Left kidney (tissue), 2 donors: ENCODE measurements around the gene MAB21L3. TPM values are rescaled to one million over a fixed set of nuclear protein-coding genes. Genes with fewer than 3 reads are reported as not detected.

Experiments
- DNase-seq: peaks from one replicate; pipeline ENCODE4 v3.0.0-alpha.2; 2013
- polyA plus RNA-seq: library from polyadenylated mRNA; unstranded; fragments of 120-200 nt; gene quantifications from one replicate; pipeline ENCODE4 v1.2.1, GENCODE V29; 2013; ENCODE audit not compliant: insufficient read length

MAB21L3 gene
- polyA plus RNA-seq, 1 donor = 0.63 TPM

DNA sequence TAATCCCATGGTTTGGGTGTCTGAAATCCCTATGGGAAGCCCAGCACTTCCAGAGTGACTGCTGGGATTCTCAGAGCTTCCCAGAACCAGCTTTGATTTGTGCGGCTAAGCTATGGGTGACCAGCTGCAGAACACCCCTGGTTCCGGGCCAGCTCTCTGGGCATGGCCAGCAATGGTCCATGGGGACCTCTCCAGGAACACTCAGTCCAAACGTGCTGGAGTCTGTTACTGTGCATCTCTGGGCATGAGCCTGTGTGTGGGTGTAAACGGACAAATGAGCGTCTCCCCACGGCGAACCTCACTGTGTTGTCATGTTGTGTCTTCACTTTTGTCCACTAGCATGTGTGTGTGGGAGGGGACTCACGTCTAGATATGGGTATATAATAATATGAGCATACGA, 54.4 kb downstream of the MAB21L3 start:
- no peak for DNase-seq

DNA sequence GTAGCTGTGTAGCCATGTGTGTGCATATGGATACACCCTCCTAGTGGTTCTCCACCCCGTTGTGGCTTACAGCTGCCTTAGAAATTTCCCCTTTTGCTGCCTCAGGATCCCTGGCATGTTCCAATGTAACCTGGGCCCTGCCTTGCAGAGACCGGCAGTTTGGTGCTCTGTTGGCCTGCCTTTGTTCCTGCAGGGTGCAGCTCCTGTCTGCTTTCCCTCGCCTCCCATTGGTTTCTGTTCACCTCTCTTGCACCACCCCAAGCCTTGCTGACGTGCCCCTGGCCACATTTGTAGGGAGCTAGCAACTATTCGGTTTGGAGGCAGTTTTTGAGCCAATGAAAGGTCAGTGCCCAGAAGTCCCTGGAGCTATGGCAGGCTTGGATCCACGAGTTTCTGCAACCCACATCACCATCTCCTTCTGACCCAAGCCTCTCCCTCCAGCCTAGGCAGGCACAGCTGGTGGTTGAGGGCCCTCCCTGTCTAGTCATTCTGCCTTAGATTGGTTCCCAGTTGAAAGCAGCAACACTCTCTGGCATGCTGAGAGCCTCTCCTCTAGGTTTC, 54.9 kb downstream of the MAB21L3 start:
- no peak for DNase-seq

DNA sequence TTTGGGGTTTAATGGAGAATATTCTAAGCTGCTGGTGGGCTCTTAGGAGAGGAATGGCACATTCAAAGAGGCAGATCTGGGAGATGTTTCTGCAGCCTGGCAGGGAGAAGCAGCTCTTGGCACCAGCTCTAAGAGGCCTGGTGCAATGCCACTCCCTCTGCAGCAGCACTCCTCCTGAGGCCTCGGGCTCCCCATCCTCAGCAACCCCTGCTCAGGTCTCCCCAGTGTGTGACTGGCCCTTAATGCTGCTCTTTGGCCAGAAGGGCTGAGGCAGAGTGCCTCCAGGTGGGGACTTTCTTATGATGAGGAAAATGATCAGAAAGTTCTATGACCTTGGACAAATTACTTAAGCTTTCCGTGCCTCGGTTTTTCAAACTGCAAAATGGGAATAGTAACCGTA, 55.5 kb downstream of the MAB21L3 start:
- no peak for DNase-seq

DNA sequence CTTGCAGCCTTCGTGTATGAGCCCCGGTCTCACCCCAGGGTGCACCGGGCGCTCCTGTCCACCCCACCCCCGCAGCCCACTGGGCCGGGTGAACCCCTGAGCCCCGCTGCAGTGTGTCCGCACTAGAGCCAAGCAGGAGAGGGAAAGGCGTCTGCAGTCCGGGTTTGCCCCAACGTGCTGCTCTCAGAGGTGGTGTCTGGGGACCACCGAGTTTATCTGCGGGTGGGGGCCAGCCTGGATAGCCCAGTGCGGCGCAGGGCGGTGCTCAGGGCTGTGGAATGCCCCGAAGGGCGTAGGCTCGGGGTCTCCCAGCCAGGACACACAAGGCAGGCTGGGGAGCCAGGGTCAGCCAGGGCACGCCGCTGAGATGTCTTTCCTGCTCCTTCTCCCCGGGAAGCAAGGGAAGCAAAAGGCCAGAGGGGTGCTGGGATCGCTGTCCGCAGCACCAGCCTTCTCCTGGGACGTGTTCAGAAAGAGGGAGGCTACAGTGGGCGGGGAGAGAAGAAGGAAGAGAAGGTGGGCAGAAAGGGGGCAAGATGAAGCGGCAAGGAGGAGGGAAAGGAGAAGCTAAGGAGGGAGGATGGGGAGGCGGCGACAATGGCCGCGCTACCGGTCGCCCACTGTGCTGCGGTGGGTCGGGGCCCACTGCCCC, 56.6 kb downstream of the MAB21L3 start:
- no peak for DNase-seq

DNA sequence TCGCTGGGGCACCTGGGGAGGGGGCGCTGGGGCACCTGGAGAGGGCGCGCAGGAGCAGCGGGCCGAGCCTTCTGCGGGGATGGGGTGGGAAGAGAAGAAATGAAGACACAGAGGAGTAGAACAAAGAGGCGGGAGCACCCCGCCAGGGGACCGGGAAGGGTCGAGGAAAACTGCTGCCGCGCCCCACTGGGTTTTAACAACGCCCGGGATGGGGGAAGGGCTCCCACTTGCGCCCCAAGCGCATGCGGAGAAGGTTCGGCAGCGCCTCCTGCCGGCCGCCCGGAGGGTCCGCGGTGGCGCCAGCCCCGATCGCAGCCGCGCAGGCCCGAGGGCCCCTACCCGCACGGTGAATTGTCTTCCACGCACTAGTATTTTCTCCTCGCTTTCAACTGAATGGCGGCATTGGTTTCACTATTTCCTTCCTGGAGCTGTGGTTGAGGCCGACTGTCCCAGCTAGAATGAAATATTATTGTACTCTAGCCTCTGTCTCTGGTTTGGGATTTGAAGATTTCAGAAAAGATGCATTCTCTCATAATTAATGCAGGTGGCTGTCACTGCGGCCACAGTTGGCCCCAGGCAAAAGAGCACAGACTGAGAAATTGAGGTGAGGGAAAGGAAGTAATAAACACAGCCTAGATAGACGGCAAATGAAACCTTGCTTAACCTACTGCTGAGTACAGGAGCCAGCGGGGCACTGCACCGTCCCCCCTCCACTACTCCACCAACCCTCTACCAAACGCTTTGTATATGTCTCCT, 57.3 kb downstream of the MAB21L3 start:
- peak; percentile 82 for DNase-seq

DNA sequence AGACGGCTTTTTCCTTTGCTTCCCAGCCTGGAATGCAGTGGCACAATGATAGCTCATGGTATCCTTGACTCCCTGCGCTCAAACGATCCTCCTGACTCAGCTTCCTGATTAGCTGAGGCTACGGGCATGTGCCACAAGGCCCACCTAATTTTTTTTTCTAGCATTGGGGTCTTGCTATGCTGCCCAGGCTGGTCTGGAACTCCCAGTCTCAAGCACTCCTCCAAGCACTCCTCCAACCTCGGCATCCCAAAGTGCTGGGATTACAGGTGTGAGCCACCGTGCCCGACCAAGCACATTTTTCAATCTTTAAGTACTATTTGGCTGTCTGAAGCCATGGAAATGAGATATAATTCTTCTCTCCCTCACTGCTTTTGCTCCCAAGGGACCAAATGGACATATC, 58.7 kb downstream of the MAB21L3 start:
- DNase-seq = no peak

DNA sequence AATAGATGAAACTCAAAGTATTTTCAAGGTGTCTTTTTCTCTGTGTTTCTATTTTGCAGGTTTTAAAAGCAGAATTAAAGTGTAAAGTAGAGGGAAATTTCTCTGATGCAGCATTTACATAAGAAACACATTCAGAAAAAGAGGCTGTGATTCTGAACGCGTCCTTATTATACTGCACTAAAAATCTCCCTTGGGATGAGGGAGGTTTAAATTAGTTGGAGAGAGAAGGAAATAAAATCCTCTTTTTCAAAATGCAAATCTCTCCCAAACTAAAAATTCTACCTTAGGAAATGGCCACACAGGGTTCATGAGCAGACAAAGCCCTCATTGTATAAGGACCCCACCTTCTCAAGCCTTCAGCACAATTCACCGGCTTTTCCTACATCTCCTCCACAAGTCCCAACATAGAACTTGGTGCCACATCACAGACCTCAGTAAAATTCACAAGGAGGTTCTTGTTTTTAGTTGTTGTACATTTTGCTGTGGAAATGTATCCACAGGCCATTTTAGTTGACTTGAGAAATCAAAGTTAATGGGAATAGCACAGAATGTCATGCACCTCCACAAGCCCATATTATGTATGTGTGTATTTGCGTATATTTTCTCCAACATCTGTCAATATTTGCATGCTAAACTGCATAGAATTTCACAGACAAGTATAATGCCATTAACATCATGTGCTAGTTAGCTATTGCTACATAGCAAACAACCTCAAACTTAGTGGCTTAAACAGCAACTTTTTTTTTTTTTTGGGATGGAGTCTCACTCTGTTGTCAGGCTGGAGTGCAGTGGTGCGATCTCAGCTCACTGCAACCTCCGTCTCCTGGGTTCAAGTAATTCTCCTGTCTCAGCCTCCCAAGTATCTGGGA, 59.8 kb downstream of the MAB21L3 start:
- DNase-seq = no peak

DNA sequence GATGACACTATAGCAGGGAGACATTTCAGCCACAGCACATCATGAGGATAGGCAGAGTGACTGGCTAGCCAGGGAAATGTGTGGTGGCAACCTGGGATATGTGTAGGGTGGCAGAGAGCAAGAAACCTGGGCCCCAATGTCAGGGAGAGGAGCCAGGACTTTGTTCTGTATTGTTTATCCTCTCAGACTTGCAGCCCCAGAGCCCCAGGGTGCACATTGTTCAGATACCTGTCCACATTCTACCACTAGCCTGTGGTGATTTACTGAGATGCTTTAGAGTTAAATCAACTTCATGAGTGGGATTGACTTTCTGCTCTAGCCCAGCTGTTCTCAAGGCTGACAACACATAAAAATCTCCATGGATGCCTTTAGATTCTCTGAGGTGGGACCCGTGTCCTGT, 61.5 kb downstream of the MAB21L3 start:
- DNase-seq = no peak

DNA sequence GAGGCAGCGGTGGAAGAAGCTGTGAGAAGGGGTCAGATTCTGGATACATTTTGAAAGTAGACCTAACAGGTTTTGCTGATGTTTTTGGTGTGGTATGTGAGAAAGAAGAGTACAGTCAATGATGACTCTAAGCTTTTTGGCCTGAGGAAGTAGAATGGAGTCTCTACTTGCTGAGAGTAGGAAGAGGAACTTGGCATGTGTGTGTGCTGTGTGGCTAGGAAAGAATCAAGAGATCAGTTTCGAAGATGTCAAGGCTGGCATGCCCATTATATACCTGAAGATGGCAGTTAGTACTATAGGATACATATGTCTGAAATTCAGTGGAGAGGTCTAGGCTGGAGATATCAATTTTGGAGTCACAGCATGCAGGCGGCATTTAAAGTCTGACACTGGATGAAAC, 64.4 kb downstream of the MAB21L3 start:
- no peak for DNase-seq

DNA sequence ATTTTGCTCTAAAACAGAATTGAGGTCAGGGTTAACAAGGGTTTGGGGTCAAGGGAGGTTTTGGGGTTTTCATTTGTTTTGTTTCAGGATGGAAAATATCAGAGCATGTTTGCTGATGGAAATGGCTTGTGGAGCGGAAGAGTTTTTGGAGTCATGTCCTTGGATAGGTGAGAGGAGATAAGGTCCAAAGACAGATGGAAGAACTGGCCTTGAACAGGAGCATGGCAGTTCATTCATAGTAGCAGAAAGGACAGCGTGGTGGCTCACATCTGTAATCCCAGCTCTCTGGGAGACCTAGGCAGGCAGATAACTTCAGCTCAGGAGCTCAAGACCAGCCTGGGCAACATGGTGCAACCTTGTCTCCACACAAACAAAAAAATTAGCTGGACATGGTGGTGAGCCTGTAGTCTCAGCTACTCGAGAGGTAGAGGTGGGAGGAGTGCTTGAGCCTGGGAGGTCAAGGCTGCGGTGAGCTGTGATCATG, 65.1 kb downstream of the MAB21L3 start:
- DNase-seq = no peak

DNA sequence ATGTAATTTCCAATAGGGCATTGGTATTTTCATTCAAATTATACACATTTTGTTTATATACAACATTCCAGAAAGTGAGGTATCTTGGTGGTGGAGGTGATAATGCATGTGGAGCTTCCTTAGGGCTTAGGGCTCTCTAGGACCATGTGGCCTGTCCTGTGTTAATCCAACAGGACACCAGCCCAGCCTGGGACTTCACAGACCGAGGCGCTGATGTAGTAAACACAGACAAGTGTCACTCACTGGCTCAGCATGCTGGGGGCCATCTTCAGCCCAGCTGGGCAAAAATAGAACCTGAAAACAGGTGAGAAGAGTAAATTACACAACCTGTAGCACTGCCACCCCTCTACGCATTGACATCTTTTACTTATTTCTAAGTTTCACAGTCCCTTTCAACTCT, 66.7 kb downstream of the MAB21L3 start:
- no peak for DNase-seq

DNA sequence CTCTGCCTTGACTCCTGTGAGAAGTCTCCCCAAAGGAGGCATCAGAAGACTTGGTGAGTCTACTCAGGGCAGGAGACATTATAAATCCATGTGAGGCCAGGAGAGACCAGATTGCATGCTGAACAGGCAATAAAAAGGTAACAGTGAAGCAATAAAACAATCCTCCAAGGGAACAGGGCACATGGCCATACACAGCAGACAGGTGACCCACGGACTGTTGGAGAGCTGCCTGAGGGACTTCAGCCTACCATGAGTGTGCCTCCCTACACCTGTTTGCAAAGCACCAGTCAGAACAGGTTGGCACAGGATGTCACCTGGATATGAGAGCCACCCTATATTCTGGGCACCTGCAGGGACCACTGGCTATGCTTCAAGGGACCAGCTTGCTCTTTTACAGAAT, 67.6 kb downstream of the MAB21L3 start:
- DNase-seq = no peak

DNA sequence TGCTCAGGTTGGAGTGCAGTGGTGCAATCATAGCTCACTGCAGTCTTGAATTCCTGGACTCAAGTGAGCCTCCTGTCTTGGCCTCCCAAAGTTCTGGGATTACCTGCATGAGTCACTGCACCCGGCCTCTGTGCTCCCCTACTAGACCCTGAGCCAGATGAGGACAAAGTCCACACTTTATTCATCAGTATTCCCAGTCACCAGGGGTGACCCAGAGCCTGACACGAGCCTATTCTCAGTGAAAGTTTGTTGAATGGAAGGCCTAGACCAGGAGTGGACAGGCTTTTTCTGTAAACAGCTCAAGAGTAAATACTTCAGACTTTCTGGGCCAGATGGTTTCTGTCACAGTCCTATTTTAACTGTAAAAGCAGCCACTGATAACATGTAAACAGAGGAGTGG, 68.2 kb downstream of the MAB21L3 start:
- DNase-seq = no peak

DNA sequence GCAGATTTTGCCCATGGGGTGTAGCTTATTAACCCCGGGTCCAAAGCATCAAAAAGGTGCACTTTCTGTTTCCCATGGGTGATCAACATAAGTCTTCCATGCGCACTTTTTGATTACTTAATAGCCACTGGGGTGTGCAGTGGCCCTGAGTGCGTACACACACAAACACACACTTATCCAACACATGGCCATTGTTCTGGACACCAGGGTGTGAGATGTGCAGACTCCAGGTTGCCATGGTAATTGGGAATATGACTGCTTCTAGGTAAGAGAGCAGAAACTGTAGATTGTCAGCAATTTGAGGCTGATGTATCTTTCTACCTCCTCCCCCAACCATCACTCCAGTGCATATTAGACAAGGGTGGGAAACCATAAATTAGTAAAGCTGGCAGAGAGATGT, 68.8 kb downstream of the MAB21L3 start:
- DNase-seq = no peak

DNA sequence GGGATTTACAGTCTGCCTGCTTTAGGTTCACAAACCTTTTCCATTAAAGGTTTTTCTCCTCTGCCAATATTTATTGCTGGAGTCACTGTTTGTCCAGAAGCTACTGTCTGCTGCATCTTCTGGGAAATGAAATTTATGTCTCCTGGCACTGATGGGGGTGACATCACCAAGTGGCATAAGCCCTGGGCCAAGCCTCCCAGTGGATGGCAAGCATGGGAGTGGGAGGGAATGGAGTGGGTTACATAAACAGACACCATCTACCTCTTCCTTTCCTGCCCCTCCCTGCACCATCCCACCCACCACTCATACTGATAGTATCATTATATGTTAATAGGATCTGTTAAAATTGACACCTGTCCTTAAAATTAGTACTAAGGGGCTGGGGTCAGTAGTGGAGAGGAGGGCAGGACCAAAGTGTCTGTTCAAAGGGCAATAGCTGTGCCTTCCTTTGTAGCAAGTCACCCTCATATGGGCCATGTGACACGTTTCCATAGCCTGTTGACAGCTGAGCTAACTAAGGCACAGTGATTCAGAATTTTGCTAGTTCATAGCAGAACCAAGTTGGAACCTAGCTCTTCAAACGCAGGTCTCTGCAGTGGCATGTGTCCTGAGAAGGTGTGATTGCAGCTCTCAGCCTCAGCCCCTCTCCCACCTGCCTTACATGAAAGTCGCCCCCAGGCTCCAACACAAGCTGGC, 71.0 kb downstream of the MAB21L3 start:
- DNase-seq = no peak

Other genes starting within 250 kb of the MAB21L3 start
- gene SLC22A15, start 134.9 kb upstream of the MAB21L3 start, polyA plus RNA-seq = 7.1 TPM